Stimulated activated naive CD8-positive, alpha-beta T cell treated with anti-CD3 and anti-CD28 coated beads, Interleukin-15, Interleukin-2, amounts not matched to agents 100 U/mL and 50 U/mL, for 24 hours (primary cell): Measurements from ENCODE around the gene SLX9.
"Not testable (repeated sequence)": the region's sequence is repeated elsewhere in the genome, so short reads cannot be mapped to it uniquely, and the experiment has no call there.

Source experiments
- ATAC-seq: fragments of 150-1000 bp; cut with Tn5 transposase; one replicate; pipeline ENCODE4 v1.10.0; 2021
- DNase-seq: peaks from one replicate; pipeline ENCODE4 v3.0.0; 2021

The SLX9 gene

GRCh38 chr21:44902268-44903049 lies 37.4 kb upstream of the SLX9 start:
- DNase-seq (no peak), ATAC-seq (no peak)

- DNase-seq (no peak), ATAC-seq (no peak)
Measured at GRCh38 chr21:44903050-44903685, 36.7 kb upstream of the SLX9 start.

GRCh38 chr21:44903689-44904088 lies 36.1 kb upstream of the SLX9 start:
- ATAC-seq: no peak
- no peak for DNase-seq

- ATAC-seq (no peak), DNase-seq (no peak)
Measured at GRCh38 chr21:44904141-44904923, 35.5 kb upstream of the SLX9 start.

GRCh38 chr21:44905016-44905727 lies 34.7 kb upstream of the SLX9 start:
- DNase-seq (no peak), ATAC-seq (no peak)

GRCh38 chr21:44905728-44906090 lies 34.1 kb upstream of the SLX9 start:
- no peak for DNase-seq
- no peak for ATAC-seq

- ATAC-seq (no peak), DNase-seq (no peak)
Measured at GRCh38 chr21:44907225-44907965, 32.4 kb upstream of the SLX9 start.

- ATAC-seq (no peak), DNase-seq (no peak)
Measured at GRCh38 chr21:44907966-44908895, 31.6 kb upstream of the SLX9 start.

GRCh38 chr21:44908908-44909307 lies 30.9 kb upstream of the SLX9 start:
- no peak for DNase-seq
- no peak for ATAC-seq

GRCh38 chr21:44909719-44910118 lies 30.1 kb upstream of the SLX9 start:
- no peak for ATAC-seq
- no peak for DNase-seq

- DNase-seq (no peak), ATAC-seq (no peak)
Measured at GRCh38 chr21:44910229-44911067, 29.4 kb upstream of the SLX9 start.

- ATAC-seq (no peak), DNase-seq (no peak)
Measured at GRCh38 chr21:44911068-44911383, 28.8 kb upstream of the SLX9 start.

GRCh38 chr21:44911384-44912157 lies 28.3 kb upstream of the SLX9 start:
- DNase-seq (peak; percentile 65), ATAC-seq (peak; percentile 60)

- ATAC-seq (no peak), DNase-seq (no peak)
Measured at GRCh38 chr21:44912158-44912473, 27.7 kb upstream of the SLX9 start.

- ATAC-seq, DNase-seq: not testable (repeated sequence)
Measured at GRCh38 chr21:44912506-44913412, 27.1 kb upstream of the SLX9 start.

GRCh38 chr21:44913425-44914175 lies 26.2 kb upstream of the SLX9 start:
- no peak for DNase-seq
- ATAC-seq: no peak

- DNase-seq: peak; percentile 74
Measured at GRCh38 chr21:44914176-44914874, 25.5 kb upstream of the SLX9 start.

More at GRCh38 chr21:44914176-44914874, 25.5 kb upstream of the SLX9 start:
- peak; percentile 70 for ATAC-seq
